ENCODE results near the gene GALNT11.
A peak's percentile ranks its signal among the peaks of the same experiment; 100 is the strongest.

GALNT11 gene

DNA sequence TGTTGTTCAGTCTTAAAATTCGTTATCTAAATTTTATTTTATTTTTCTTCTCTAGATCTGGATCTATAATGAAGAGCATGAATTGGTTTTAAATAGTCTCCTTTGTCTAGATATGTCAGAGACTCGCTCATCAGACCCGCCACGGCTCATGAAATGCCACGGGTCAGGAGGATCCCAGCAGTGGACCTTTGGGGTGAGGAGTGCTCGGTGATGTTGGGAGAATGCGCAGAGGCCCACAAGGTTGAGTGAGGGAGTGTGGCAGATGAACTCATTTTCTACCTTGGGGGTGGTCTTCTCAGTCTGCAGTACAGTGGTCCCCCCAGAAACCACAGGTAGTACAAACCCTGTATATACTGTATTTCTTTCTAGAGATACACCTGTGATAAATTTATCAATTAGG, 95.3 kb downstream of the GALNT11 start:
- no peak for DNase-seq

DNA sequence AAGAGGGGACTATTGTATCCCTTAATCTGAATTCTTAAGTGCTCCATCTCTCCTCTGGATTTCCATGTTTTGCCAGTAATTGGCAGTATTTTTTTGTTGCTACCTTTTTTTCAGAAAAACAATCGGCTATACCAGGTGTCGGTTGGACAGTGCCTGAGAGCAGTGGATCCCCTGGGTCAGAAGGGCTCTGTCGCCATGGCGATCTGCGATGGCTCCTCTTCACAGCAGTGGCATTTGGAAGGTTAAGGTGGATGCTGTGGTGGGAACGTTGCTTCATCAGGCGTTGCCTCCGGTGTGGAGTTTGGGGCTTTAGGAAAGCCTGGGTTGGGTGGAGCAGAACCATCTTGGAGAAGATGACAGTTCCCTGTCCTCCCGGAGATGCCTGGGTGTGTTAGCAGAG, 96.0 kb downstream of the GALNT11 start:
- DNase-seq: no peak

DNA sequence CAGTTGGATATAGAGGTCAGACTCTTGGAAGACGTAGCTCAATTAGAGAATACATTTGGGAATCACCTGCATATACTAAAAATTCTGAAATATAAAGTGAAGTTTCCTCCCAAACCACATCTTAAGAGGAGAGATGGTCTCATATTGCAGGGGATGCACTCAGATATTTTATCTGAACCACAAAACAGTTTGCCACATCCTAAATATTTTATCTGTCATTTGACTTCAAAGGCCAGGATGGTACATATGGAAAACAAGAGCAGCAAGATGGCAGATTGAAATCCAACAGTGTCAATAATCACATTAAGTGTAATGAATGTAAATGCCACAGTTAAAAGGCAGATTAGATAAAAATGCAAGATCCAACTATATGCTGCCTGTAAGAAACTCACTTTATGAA, 97.1 kb downstream of the GALNT11 start:
- DNase-seq: no peak

DNA sequence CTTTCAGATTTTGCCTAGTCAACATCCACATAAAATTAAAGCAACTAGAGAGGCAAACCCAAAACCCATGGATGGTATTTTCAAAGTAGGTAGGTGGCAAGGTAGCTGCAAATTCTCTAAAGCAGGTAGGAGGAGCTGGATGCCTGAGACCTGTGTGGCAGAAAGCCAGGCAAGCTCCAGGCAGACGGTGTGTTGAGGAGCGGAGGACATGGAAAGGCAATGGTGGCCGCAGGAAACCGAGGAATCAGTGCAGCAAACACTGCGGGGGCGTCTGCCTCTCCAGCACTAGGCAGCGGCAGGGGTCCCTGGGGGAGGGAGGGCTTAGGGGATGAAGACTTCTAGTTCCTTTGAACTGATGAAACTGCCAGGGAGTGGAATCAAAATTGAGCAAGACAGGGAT, 101.3 kb downstream of the GALNT11 start:
- no peak for DNase-seq

DNA sequence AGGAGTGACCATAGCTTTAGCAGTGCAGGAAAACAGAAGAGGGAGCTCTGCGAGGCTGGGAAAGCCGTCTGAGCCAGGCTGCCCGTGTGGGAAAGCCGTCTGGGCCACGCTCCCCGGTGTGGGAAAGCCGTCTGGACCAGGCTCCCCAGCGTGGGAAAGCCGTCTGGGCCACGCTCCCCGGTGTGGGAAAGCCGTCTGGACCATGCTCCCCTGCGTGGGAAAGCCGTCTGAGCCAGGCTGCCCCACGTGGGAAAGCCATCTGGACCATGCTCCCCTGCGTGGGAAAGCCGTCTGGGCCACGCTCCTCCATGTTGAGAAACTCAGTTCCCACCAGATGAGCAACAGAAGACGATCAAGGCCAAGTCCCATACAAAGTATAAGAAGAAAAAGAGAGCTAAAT, 101.8 kb downstream of the GALNT11 start:
- no peak for DNase-seq

DNA sequence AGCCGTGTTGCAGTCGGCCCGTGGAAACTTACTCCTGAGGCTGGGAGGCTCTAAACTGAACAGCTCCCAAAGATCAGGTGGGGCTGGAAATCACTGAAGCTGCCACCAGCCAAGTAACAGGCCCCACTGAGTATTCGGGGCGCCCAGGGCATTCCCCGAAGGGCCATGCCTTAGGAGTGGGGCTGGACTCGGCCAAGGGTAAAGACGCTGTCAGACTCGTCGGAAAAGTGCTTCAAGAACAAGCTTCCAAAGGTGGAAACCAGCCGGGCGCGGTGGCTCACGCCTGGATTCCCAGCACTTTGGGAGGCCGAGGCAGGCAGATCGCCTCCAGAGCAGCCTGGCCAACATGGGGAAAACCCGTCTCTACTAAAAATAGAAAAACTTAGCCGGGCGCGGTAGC, 102.8 kb downstream of the GALNT11 start:
- no peak for DNase-seq

DNA sequence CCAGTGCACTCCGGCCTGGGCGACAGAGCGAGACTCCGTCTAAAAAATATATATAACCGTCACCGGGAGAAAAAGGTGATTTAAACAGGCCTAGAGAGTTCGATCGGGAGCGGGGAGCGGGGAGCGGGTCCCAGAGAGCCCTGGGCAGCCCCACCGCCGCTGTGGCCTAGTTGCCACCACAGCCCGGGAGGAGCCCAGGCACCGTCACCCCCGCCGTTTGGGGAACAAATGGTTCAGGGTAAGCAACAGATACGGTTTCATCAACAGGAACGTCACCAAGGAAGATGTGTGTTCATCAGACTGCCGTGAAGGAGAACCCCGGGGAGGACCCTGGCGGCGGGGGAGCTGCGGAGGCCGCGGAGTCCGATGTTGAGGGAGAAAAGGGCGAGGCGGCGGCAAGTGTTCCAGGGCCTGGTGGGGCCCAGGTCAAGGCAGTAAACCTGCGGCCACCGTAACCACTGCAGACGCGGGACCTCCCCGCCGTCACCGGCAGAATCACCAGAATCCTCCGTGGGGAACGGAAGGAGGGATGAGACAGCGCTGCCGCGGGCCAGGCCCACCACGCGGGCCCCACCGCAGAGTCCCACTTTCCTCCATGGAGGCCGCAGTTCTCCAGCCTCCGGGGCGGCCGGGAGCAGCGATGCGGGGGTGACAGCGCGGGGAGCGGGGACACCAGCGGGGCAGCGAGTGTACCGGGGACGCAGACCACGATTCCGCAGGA, 103.4 kb downstream of the GALNT11 start:
- no peak for DNase-seq

DNA sequence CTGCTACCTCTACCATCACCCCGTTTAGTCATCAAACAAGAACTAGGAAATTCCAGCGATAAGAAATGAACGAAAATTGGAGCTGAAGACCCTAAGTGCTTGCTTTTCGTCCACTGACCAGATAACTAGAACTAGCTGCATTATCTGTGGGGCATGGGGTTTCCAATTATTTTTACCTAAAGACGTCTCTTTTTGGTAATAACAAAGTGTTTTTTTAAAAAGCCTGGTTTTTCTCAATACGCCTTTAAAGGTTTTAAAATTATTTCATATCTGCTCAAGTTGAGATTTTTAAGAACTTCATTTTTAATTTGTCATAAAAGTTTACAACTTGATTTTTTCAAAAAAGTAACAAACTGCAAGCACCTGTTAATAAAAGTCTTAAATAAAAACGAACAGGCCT, 104.2 kb downstream of the GALNT11 start:
- DNase-seq: no peak

DNA sequence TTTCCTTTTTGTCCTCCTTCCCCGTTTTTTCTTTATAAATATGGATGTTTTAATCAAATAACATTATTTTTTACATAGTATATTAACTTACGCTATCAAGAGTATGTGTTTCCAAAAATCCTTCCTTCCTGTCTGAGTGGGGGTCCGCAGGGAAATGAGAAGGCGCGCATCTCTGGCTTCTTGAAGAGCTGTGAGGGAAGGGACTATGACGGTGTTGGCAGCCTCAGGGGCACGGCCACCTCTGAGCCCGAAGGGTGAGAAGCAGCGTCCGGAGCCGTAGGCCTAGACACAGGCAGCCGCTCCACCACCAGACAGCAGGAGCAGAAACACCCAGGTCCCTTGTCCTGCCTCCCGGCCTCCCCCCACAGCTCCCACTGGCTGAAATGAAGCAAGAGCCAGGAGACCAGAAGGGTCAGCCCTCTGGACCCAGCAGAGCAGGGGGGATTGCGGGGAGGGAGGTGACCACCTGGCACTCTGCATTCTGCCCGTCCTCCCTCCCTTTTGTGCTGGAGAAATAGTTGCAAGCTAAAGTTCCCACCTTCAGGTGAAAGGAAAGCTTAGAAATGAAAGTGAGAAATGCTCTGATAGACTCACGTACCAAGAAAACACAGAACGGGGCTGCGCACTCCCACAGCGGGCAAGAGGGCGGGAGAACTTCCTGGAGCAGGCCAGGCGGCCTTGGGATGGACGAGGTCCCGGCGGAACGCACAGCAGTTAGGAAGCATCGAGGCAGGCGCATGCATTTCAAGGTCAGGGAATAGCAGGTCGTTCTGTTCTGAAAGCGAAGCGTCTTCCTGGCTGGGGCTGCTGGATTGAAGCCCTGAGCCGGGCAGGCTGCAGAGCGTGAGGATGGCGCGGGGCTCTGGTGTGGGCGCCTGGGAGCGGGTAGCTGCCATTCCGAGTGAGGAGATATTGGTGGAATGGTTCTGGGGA, 105.5 kb downstream of the GALNT11 start:
- DNase-seq: no peak

DNA sequence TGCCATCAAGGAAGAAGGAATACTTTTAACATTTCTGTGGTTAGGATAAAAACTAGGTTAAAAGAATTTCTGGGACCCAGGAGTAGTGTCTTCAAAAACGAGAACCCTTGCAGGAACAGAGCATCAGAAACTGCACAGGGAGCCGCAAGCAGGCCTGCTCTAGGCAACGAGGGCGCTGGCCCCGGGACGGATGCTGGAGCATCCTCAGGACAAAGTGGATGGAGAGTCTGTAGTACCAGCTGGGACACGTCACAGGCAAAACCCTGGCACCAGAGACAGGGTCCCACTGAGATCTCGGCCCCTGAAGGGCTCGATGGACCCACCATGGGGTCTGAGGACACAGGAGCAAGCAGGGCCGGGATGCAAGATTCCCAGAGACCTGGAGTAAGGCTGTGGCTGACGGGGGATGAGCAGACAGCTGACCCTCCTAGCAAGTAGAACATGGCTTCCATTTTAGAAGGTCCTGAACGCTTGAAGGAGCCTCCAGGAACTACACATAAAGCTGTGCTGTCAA, 106.6 kb downstream of the GALNT11 start:
- DNase-seq: no peak

DNA sequence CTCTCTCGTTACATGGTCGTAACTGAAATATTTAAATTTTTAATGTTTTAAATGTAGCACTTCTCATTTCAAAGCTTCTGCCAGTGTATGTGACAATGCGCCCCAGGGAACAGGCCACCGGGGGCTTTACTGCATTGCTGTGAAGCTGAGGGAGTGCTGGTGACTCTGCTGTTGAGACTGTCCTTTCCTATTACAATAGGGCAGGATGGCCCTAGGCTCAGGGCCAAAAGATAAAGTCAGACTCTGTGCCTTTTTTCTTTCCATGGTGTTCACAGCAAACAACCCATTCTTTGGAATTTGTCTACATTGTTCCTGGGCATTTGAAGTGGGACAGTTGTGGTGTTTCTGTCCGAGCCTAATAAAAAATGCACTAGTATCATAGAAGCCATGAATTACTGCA, 107.3 kb downstream of the GALNT11 start:
- DNase-seq: no peak

DNA sequence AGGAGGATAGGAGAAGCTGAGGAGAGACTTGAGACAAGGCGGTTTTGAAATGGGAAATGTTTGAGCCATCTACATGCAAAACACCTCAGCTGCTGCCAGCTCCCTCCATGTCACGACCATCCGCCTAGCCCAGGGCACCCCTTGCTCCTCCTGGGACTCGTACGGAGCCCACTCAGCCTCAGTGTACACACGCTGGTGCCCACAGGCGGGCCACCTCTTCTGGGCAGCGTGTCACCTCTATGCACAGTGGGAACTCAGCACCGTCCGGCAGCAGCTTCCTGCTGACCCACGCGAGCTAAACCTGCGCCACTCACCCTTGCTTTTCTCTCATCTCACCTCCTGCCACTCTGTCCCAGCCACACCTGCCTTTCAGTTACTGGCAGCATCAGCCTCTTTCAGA, 108.3 kb downstream of the GALNT11 start:
- DNase-seq: no peak

DNA sequence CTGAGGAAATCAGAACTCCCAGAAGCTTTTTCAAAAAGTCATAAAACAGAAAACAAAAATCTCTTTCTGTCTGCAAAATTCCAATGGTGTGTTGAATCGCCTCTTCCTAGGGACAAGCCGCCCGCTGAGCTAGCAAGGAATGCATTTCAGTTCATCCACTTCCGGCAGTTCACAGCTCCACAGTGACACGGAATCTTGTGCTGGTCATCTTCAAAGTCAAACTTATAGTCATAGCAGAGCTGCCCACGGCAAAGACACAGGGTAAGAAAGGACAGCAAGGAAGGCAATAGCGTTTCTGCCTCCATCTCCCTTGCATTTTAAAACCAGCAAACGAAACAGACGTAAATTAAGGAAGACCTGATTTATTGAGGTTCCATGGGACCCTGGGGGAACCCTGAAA, 111.2 kb downstream of the GALNT11 start:
- DNase-seq: no peak

DNA sequence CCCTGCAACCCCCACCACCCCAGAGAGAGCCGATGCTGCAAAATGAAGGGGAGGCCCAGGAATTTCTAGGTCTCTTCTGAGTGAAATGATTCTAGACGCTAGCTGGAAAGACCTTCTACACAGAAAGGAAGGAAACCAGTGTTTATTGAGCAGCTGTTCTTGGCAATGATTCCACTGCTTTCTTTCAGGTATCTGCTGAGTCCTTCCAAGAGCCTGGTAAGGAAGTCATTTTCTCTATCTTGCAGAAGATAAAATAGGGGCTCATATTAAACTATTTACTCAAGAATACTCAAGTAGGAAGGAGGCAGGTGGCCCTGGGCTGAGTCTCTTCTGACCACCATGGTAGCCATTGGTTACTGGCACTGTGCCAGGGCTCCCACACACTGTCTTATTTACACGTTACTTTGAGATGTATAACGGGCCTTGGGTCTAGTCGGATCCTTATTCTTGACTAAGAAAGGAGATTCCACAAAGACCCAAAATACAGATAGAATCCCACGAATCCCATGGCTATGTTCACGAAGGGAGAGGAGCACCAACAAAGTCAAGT, 112.1 kb downstream of the GALNT11 start:
- no peak for DNase-seq

DNA sequence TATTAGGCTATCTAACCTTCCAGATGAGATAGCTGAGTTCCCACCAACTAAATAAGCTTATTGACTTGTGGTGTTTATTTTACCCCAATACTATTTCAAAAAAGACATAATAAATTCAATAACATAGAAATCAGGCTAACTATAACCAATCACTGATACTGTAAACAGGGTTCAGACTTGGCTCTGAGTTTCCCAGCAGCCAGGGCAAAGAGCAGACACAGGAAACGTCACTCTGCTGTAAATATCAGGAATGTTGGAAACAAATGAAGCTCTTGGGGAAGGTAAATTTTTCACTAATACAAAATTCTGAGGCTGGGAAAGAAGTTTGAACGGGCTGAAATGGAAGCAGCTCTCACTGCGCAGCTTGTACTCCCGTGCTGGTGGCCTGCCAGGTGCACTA, 114.6 kb downstream of the GALNT11 start:
- no peak for DNase-seq

DNA sequence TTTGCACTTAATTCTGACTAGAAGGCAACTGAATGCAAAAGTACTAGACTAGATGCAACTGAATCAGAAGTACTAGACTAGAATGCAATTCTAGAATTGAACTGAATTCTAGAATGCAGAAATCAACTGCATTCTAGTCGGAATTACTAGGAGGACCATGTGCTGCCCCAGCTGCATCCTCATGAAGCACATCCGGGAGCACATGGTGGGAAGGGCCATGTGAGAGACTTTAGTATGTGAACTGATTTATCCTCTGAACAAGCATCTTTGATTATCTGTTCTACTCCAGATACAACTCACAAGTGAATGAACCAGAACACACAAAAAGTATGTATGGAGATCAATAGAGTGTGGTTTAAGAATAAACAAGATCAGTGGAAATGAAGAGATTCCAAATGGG, 115.1 kb downstream of the GALNT11 start:
- no peak for DNase-seq

DNA sequence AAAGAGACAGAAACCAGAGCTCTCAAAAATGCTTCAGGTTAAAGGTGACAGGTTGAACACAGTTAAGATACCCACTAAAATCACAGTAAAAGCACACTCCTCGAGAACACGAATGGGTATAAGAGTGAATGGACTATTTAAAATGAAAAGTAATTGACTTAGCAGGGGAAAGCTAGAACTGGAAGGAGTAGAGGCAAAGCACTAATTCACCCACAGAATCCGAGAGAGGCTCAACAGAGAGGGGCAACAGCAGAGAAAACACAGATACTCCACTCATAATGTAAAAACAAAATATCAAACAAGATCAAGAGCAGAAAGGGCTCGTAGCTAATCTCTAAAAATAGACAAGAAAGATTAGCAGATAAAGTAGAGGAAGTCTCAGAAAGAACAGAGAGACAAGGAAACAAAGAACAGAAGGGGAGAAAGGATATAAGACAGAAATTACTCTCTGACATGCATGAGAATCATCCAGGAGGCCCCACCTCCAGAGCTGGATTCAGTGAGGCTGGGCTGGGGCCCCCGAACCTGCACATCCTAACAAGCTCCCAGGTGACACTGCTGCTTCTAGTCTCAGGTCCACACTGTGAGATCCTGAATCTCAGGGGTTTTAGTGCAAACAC, 117.6 kb downstream of the GALNT11 start:
- DNase-seq: no peak

DNA sequence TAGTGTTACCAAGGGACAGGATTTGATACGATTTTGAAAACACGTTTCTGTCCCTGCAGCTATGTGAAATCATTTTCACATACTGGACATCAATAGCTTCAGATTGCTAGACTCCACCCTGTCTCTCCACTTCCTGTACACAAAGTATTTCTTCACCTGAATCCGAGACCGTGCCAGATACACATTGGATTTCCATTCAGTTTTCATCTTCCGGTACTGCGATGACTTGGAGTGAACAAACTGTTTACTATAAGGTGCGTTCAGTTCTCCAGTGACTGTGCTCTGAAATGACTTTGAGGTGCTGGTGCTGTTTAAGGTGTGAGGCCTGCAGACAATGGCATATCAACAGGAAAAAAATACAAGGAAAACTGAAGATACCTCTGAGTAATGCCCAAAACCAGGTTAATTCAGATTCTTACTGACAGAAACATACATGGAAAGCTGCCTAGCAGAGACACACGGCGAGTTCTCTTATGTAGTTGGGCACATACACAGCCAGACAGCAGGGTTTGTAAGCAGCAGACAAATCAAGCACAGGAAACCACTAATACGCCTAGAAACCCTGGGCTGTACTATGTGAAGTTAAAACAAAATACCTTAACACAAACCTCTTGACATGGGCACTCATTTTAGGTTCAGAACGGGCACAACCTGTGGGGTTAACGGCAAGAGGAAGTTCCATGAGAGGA, 119.2 kb downstream of the GALNT11 start:
- DNase-seq: no peak

DNA sequence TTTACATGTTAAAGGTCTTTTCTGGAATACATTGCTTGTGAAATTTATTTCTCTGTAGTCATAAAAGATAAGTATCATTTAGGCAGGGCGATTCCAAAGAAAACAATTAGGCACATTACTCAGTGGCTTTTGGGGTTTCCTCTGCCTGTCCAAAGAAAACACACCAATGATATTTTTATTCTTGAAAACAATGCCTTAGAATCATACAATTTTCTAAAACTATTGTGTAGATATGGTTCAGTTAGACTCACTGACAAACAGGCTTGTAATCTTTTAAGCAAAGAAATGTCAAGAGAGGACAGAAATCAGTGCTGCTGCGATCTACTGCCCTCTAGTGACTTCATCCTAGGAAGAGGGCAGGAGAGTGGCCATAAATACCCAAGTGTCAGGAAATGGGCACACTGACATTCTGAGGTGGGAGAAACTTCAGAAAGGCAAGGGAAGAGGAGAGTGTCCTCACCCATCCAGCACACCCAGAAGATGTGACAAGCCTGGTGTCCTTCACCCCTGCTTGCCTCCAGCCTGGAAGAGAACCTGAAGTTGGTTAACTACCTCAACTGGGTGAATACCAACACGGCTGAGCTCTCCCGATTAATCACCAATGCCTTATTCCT, 120.5 kb downstream of the GALNT11 start:
- peak in 1 of 2 experiments; percentile 22 for DNase-seq

DNA sequence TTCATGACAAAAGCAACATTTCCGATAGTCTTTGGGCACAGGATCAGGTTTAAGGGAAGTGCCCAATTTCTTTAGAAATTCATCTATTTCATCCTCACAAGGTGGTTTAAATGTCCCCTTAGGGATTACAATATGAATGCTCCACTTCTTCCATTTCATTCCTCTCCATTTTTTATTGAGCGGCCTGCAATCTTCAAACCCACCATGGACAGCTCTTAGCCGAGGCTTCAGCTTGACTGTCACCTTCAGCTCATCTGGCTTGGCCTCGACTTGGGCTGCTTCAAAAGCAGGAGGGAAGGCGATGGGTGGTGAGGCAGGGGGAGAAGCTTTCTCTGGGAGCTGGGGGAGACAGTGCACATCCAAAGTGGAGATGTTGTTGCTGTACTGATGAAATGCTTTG, 123.2 kb downstream of the GALNT11 start:
- no peak for DNase-seq

DNA sequence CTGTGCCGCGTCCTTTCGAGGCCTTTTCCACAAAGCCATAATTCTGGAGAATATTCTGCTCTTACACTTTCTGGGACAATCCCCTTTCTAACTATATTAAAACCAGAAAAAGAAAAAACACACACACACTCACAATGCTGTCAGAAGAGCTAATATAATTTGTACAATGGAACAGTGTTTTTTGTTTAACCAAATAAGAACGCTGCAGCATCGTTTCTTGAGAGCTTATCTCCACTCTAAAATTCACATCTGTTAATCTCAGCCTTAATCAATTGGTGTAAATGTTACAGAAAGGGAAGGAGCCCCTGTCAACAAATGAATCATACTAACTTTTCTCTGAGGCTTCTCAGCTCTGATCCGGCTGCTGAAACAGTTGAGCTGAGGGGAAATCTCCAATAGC, 123.9 kb downstream of the GALNT11 start:
- no peak for DNase-seq

DNA sequence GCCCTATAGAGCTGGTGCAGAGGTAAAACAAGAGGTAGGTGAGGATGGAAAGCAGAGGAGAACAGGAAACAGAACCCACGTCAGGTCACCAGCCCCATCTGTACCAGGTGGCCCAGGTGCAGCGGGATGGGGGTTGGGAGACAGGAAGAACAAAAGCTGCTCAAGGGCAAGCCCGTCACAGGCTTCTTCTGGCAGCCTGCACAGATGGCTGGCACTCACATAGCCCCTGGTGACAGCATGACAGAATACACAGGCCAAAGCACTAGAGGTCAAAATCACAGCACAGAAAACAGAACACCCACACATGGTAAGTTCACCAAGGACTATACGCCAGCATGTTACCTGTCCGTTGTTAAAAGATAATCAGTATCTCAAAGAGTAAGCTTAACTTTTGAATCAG, 126.8 kb downstream of the GALNT11 start:
- no peak for DNase-seq

Measured in stimulated activated CD4-positive, alpha-beta T cell treated with anti-CD3 and anti-CD28 coated beads, Interleukin-4, amount 100 ng/mL, for 4 hours (primary cell).